Epithelial cell of prostate (primary cell): ENCODE data around the gene TNC.
A peak's percentile ranks its signal among the peaks of the same experiment; 100 is the strongest.

Source experiments
- DNase-seq: peaks from one replicate; pipeline ENCODE4 v3.0.0-alpha.2; 2011; ENCODE audit warnings: low read depth, low spot score
- H3K27ac ChIP-seq: fragments of 450-650 bp; 2 replicates; pipeline ENCODE4 v1.5.1; 2017; ENCODE audit warnings: mild to moderate bottlenecking

The TNC gene

DNA sequence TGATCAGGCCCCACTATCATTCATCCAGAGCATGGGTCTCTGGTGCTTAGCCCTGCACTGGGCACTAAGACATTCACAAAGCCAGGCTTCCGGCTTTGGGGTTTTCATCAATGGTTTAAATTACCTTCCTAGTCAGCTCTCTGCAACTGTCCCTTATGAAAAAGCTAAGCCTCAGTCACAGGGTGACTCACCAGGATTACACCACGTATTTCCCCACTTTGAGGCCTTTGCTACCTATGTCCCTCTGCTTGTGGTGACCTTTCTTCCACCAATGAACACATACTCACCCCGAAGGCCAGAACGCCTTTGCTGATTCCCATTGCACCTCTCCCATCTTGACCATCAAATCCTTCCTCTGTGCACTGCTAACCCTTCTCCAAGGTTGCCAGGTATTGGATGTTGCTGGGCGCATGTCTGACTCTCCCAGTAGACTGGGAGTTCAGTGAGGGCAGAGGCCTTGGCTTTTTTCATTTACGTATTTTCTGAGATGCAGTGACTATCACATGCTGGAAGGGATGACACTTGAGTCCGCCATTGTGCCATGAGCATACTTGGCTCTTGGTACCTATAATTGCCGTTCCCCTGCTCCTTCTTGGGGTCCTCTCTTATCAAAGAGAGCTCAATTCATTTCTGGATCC lies 128.9 kb downstream of the TNC start:
- no peak overlapping the region for H3K27ac ChIP-seq
- DNase-seq: no peak

DNA sequence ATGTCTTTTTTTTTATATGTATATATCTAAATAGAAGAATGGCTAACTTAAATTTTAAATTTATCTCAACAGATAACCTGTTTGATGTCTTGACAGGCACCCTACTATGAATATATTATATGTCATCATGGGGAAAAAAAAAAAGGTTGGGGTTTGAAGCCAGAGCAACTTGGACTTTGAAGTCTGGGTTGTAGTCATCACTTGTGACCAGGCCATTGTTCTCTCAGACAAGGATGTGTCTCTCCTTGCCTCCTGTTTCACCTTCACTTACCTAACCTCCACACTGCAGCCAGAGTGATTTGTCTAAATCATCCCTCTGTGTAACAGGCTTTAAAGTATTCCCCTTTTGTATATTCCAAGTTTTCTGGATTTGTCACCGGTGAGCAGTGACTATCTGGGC lies 130.8 kb downstream of the TNC start:
- no peak overlapping the region for H3K27ac ChIP-seq
- no peak for DNase-seq

- DNase-seq: no peak
- H3K27ac ChIP-seq: no peak overlapping the region
Measured at GRCh38 chr9:114985959-114986501, 131.9 kb downstream of the TNC start.

DNA sequence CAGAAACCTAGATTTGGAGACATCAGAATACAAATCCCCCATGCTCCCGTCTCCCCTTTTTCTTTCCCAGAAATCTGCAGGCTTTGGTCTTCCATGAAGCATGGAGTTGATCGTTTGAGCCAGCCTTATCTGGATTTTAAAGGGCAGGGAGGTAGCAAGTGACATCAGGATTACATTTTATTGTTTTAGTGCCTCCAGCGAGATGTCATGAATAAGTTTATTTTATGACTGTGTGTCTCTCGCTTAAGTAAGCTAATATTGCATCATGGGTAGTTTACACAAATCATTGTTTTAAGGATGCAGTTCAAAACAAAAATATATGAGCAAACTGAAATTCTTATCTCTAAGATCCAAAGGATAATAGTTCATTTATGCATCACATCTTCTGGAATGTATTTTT lies 136.9 kb downstream of the TNC start:
- H3K27ac ChIP-seq: no peak overlapping the region

DNA sequence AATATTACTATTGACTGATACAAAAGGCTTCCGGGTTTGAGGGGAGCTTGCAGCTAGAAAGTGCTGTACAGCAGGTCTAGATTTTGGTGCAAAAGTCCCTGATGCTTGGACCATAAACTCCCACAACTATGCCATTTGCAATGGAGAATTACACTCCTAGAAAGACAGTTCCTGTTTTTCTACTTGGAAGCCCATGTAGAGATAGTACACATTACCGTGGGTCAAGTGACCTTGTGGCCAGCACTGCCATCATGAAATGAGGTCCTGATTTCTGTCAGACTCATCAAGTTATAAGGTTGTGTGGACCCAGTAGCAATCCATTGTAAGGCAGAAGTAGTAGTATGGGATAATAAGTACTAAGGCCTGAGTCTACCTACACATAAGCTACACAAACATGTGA lies 144.7 kb downstream of the TNC start:
- H3K27ac ChIP-seq: peak overlapping the region; percentile 10
- no peak for DNase-seq

More for the DNA sequence above, 136.9 kb downstream of the TNC start:
- DNase-seq: peak; percentile 60

DNA sequence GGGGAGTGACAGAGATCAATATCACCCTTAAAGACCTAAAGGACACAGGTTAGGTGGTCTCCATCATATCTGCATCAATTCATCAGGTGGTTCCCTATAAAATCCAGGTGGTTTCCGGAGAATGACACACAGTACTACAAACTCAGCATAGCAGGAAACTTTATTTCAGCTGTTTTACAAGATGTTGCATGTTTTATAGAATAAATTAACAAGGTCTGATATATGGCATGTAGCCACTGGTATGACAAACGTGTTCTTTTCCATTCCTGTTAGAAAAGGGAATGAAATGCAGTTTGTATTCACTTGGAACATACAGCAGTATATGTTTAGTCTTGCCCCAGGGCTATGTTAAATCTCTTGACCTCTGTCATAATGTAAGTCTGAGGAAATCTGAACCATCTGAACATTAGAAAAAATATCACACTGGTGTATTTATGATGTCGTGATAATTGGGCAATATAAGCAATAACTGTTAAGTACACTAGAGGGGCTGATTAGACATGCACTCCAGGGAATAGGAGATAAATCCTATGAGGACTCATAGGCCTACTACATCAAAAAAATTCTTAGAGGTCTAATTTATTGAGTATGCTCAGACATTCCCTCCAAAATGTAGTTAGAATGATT lies 145.3 kb downstream of the TNC start:
- H3K27ac ChIP-seq: peak overlapping the region; percentile 10
- DNase-seq: peak; percentile 26
